ENCODE measurements around the gene GPN1.
A peak's percentile ranks its signal among the peaks of the same experiment; 100 is the strongest.
"Not testable (repeated sequence)": the region's sequence is repeated elsewhere in the genome, so short reads cannot be mapped to it uniquely, and the experiment has no call there.

The GPN1 gene

DNA sequence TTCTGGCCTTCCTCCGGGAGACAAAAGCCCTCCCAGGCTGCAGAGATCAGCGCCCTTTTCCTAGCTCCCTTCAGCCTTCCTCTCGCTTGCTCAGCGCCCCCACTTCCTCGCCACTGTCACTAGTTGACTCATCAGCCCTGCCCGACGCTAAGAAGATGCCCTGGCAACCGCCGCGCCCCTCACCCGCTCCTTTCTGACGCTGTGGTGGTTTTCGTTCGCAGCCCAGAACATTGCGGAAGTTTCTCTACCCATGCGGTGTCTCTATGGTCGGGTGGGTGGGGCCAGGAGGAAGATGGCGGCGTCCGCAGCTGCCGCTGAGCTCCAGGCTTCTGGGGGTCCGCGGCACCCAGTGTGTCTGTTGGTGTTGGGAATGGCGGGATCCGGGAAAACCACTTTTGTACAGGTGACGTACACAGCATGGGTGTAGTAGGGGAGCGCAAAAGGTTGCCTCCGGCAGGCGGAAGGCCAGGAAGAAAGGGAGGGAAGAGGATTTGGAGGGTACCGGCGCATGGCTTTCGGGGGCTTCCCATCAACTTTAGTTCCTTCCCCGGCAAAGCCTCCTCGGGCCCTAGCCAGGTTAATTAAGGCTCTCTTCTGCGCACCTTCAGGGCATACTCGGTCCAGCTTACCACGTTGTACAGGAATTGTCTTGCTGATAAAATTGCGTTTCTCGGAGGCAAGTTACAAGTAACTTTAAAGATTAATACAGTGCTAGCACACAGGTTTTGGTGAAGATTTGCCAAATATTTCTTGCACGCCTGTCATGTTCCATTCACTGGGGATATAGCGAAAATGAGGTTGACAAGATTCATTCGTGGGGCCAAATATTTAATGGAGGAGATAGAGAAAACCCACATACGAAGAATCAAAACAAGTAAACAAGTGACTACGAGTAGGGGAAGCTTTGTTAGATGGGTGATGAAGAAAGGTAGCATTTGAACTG, at the start of gene GPN1, which contains the start of gene CCDC121:
TSS of gene GPN1 (plus strand) at position 284 of the 943 bp plus-strand sequence. CDS start at position 293, 9 bp downstream.
TSS of gene CCDC121 (minus strand) at position 246 of the 943 bp plus-strand sequence. CDS start 1,213 bp downstream, outside the sequence.
- DNase-seq = peak; percentile 76

DNA sequence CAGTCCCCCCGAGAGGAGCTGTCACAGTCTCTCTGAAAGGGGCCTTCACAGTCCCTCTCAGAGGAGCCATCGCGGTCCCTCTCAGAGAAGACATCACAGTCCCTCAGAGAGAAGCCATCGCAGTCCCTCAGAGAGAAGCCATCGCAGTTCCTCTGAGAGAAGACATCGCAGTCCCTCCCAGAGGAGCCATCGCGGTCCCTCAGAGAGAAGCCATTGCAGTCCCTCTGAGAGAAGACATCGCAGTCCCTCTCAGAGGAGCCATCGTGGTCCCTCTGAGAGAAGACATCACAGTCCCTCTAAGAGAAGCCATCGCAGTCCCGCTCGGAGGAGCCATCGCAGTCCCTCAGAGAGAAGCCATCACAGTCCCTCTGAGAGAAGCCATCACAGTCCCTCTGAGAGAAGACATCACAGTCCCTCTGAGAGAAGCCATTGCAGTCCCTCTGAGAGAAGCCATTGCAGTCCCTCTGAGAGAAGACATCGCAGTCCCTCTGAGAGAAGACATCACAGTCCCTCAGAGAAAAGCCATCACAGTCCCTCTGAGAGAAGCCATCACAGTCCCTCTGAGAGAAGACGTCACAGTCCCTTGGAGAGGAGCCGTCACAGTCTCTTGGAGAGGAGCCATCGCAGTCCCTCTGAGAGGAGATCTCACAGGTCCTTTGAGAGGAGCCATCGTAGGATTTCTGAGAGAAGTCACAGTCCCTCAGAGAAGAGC, 47.3 kb upstream of the GPN1 start:
- DNase-seq = no peak

DNA sequence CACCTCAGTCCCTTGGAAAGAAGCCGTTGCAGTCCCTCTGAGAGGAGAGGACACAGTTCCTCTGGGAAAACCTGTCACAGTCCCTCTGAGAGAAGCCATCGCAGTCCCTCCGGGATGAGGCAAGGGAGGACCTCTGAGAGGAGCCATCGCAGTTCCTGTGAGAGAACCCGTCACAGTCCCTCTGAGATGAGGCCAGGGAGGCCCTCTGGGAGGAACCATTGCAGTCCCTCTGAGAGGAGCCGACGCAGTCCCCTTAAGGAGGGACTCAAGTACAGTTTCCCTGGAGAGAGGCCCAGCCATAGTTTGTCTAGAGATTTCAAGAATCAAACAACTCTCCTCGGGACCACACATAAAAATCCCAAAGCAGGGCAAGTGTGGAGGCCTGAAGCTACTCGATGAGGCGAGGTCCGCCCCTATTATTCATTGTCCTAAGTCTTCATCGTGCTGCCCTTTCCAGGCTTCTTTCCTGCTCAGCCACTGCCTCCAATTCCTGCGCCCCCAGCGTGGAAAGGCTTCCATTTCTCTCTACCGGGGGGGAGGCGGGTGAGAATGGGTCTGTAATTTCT, 46.6 kb upstream of the GPN1 start:
- no peak for DNase-seq

DNA sequence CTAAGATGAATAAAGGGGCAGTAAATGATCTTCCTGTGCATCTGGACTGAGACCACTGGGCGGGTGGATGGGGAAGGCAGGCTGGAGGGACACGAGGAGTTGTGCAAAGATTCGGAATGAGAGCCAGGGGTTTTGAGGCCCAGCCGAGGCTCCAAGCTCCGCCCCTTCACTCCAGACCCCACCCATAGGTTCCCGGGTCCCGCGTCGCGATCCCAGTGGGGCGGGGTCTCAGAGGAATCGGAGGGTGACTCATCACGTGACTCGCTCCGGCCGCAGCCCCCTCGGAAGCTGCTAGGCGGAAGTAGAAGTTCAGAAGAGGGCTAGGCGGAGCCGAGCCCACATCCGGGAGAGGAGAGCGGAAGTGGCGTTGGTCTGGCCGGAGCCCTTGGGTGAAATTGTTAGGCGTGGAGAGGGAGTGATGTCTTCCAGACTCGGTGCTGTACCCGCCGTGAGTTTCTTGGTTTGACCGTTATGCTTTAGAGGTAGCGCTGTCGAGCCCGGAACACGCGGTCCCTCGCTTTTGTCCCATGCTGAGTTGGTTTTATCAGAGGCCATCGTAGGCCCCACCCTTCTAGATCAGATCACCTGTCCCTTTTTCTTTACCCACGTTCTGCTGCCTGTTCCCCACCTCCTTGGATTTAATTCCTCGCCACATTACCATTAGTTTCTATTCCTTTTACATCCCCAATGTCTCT, 46.0 kb upstream of the GPN1 start, which contains the start of gene ZNF512:
TSS of gene ZNF512 (plus strand) at position 348 of the 695 bp plus-strand sequence. CDS start at position 419, 71 bp downstream.
- DNase-seq = peak; percentile 94

DNA sequence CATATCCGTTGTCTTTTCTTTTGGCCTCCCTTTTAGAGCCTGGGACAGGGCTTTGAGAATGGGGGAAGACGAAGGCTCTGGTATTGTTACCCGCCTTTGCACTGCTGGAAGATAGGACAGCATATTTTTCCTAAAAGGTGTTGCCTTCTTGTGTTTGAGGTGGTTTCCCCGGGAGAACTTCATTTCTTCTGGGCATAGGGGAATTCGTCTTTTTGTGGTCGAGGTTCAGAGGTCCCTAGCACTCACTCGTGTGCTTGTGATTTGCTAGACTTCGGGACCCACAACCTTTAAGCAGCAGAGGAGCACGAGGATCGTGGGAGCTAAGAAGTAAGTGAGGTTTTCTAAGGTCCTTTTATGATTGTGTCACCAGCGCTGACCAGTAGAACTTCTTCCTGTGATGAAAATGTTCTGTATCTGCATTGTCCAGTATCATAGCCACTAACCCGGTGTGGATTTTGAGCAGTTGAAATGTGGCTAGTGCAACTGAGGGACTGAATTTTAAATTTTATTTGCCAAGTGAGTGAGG, 45.4 kb upstream of the GPN1 start:
- no peak for DNase-seq

DNA sequence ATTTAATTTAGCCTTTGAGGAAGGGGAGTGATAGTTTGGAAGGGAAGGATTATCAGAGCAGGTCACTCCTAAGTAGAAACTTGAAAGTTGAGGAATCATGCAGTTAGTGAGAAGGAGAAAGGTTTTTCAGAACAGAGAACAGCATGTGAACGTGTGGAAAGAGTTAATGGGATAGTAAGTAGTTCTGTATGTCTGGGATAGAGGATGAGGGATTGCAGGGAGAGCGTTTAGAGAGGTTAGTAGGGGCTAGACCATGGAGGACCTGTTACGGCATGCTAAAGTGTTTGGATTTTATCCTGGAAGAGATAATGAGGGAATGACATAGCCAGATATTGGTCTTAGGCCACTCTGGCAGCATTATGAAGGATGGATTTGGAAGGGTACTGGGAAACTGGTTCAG, 44.3 kb upstream of the GPN1 start:
- no peak for DNase-seq

GRCh38 chr2:27587025-27587424, 41.8 kb upstream of the GPN1 start:
- DNase-seq = no peak

GRCh38 chr2:27588308-27588707, 40.5 kb upstream of the GPN1 start:
- DNase-seq = no peak

- no peak for DNase-seq
Observed at GRCh38 chr2:27591745-27592144, 37.1 kb upstream of the GPN1 start.

- no peak for DNase-seq
Observed at GRCh38 chr2:27593240-27593639, 35.6 kb upstream of the GPN1 start.

DNA sequence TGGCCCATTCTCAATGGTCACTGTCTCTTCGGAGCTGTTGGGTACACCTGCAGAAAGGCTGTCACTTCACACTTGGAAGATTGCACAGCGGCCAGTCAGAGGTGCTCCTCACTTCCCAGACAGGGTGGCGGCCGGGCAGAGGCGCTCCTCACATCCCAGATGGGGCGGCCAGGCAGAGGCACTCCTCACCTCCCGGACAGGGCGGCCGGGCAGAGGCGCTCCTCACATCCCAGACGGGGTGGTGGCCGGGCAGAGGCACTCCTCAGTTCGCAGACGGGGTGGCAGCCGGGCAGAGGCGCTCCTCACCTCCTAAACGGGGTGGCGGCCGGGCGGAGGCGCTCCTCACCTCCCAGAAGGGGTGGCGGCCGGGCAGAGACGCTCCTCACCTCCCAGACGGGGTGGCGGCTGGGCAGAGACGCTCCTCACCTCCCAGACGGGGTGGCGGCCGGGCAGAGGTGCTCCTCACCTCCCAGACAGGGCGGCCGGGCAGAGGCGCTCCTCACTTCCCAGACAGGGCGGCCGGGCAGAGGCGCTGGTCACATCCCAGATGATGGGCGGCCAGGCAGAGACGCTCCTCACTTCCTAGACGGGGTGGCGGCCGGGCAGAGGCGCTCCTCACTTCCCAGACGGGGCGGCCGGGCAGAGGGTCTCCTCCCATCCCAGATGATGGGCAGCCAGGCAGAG, 34.7 kb upstream of the GPN1 start:
- not testable (repeated sequence) for DNase-seq

- not testable (repeated sequence) for DNase-seq
Observed at GRCh38 chr2:27595412-27595811, 33.4 kb upstream of the GPN1 start.

- no peak for DNase-seq
Observed at GRCh38 chr2:27596627-27597026, 32.2 kb upstream of the GPN1 start.

DNA sequence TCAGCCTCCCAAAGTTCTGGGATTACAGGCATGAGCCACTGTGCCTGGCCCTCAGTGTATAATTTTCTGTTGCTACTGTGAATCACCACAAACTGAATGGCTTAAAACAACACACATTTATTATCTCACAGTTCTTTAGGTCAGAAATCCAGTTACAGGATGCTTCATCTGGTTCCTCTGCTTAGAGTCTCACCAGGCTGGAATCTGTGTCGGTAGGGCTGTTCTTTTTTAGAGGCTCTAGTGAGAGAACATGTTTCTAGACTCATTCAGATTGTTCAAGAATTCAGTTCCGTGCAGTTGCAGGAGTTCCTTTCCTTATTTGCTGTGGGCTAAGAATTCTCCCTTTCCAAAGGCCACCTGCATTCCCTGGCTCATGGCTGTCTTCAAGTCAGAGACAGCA, 22.2 kb upstream of the GPN1 start:
- DNase-seq = no peak

GRCh38 chr2:27613985-27614384, 14.9 kb upstream of the GPN1 start:
- no peak for DNase-seq

GRCh38 chr2:27615316-27615715, 13.5 kb upstream of the GPN1 start:
- DNase-seq = no peak

GRCh38 chr2:27621524-27621923, 7.3 kb upstream of the GPN1 start:
- no peak for DNase-seq

GRCh38 chr2:27622921-27623384, 5.9 kb upstream of the GPN1 start:
- no peak for DNase-seq

DNA sequence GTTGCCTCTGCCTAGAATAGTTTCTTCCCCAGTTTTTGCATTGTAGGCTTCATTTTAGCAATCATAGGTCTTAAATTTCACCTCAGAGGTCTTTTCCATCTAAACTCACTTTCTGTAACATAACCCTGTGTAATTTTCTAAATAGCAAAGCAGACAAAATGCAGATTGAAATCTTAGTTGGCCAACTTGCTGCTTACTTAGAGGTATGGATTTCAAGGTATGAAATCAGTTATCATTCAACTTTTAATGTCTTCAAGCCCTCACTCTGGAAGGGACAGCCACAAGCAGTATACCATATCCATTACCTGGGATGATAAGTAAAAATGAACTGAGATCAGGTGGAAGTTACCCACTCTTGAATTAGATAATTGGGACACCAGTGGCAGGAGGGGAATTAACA, 3.9 kb upstream of the GPN1 start:
- no peak for DNase-seq

GRCh38 chr2:27626323-27626722, 2.5 kb upstream of the GPN1 start:
- not testable (repeated sequence) for DNase-seq

DNA sequence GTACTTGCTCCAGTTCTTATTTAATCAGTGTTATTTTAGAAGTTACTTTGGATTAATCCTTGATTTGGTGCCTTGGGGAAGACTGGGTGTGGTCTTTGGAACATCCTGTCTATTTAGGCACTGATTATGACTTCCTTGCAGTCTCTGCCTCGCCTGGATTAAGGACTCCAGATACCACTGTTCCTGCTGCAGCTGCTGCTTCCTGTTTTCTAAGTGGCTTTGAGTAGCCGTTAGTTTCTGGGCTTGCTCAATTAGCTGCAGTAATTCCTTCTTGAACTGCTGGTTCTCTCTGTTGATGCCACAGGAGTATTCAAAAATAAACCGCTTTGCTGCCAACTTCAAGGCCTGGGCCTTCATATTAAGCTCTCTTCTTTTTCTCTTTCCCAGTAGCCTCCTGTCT, 1.9 kb upstream of the GPN1 start:
- not testable (repeated sequence) for DNase-seq
